HepG2 (cell line): ENCODE measurements around the gene COG5. TPM values are rescaled to one million over a fixed set of nuclear protein-coding genes. Genes with fewer than 3 reads are reported as not detected.

Source experiments
- ATAC-seq: fragments of 200-7000 bp; cut with Tn5 transposase; 3 replicates; pipeline ENCODE4 v1.9.1; 2020; ENCODE audit warnings: mild to moderate bottlenecking, moderate library complexity
- BruUV-seq: library from RNA; stranded (reverse); fragments of 400-500 nt; replicated peaks from 2 replicates; lab custom pipeline; 2021; lab: Mats Ljungman, UMichigan
- CTCF ChIA-PET: fragments of 300-600 bp; formaldehyde crosslinking; extraction: SDS; loops from one replicate; lab custom pipeline; 2021; ENCODE audit warnings: low total read pairs, inconsistent platforms, low intra/inter-chr PET ratio; lab: Yijun Ruan, JAX
- POLR2A ChIA-PET: fragments of 350-600 bp; sonication (Branson Sonifier 250); formaldehyde crosslinking; loops from one replicate; lab custom pipeline; 2020; ENCODE audit warnings: antibody characterized with exemption, inconsistent platforms; lab: Yijun Ruan, JAX
- DNase-seq: peaks from one replicate; pipeline ENCODE4 v3.0.0-alpha.2; 2015; ENCODE audit warnings: low spot score
- FAIRE-seq: peaks from 3 replicates; lab custom pipeline; 2011; peaks lifted over from hg19 to GRCh38; lab: Jason Lieb, UNC
- H2AFZ ChIP-seq: one replicate; pipeline ENCODE4 v1.6.1; 2011; ENCODE audit warnings: low read length, inconsistent platforms
- H3K27ac ChIP-seq: fragments of 300-600 bp; 3 replicates; pipeline ENCODE4 v1.8.0; 2011; ENCODE audit warnings: mixed run types, mild to moderate bottlenecking, mixed read lengths, low read length, inconsistent platforms; ENCODE audit not compliant: insufficient read depth; ENCODE audit errors: extremely low read length
- H3K27me3 ChIP-seq, 2 experiments: fragments of 200-600 bp in 1 of 2; 2 replicates in 1 of 2; 3 replicates in 1 of 2; pipeline versions ENCODE4 v1.6.0 to v1.8.0; 2011; ENCODE audit warnings: low read length in 2 of 2, mild to moderate bottlenecking in 2 of 2, moderate library complexity in 2 of 2, inconsistent platforms in 1 of 2; ENCODE audit not compliant: insufficient read depth in 2 of 2, control insufficient read depth in 1 of 2
- H3K36me3 ChIP-seq, 2 experiments: fragments of 200-600 bp in 1 of 2; replicated peaks in 1 of 2; 2 replicates in 1 of 2; 3 replicates in 1 of 2; pipeline versions ENCODE4 v1.5.1 to v1.8.0; 2011; ENCODE audit warnings: low read length in 2 of 2, inconsistent platforms in 1 of 2; ENCODE audit not compliant: insufficient read depth in 2 of 2, control insufficient read depth in 1 of 2
- H3K4me1 ChIP-seq: 2 replicates; pipeline ENCODE4 v1.5.1; 2012; ENCODE audit warnings: low read length, inconsistent platforms; ENCODE audit not compliant: insufficient read depth
- H3K4me2 ChIP-seq: 2 replicates; pipeline ENCODE4 v1.6.0; 2011; ENCODE audit warnings: low read depth, low read length, inconsistent platforms
- H3K4me3 ChIP-seq, 3 experiments: fragments of 200-600 bp in 1 of 3; sonication (generic), shearing (Covaris generic) in 1 of 3; replicated peaks in 1 of 3; 2 replicates each; pipeline ENCODE4 v1.5.1; 2011 to 2016; ENCODE audit warnings: low read length in 3 of 3, inconsistent platforms in 2 of 3, low read depth in 2 of 3, mild to moderate bottlenecking in 2 of 3, control low read depth in 1 of 3, mixed read lengths in 1 of 3; ENCODE audit not compliant: insufficient read depth in 1 of 3
- H3K79me2 ChIP-seq: one replicate; pipeline ENCODE4 v1.6.1; 2011; ENCODE audit warnings: low read length, inconsistent platforms; ENCODE audit not compliant: insufficient read depth
- H3K9ac ChIP-seq: 2 replicates; pipeline ENCODE4 v1.6.0; 2011; ENCODE audit warnings: mild to moderate bottlenecking, low read depth, low read length, inconsistent platforms; ENCODE audit not compliant: insufficient read depth
- H3K9me3 ChIP-seq: 2 replicates; pipeline ENCODE4 v1.5.1; 2012; ENCODE audit warnings: mild to moderate bottlenecking, low read length
- H4K20me1 ChIP-seq: 2 replicates; pipeline ENCODE4 v1.6.0; 2011; ENCODE audit warnings: inconsistent platforms, mild to moderate bottlenecking, low read length, moderate library complexity; ENCODE audit not compliant: insufficient read depth
- ADNP ChIP-seq: sonication (generic); formaldehyde crosslinking; IDR thresholded peaks from 2 replicates; pipeline ENCODE4 v1.4.0; 2020; ENCODE audit warnings: missing genetic modification reagents
- DNMT3B ChIP-seq: conservative IDR thresholded peaks from 2 replicates; pipeline ENCODE4 v1.6.1; 2016; ENCODE audit warnings: missing biosample characterization, control low read depth
- ETV6 ChIP-seq: sonication (generic); formaldehyde crosslinking; conservative IDR thresholded peaks from 2 replicates; pipeline ENCODE4 v1.4.0; 2020; ENCODE audit warnings: missing genetic modification reagents
- HMGA1 ChIP-seq: sonication (generic); formaldehyde crosslinking; conservative IDR thresholded peaks from 2 replicates; pipeline ENCODE4 v1.4.0; 2020; ENCODE audit warnings: missing genetic modification reagents
- MATR3 ChIP-seq: sonication (generic); formaldehyde crosslinking; IDR thresholded peaks from 2 replicates; pipeline ENCODE4 v1.4.0; 2020; ENCODE audit warnings: missing genetic modification reagents
- REST ChIP-seq, 2 experiments: IDR thresholded peaks; 2 replicates each; pipeline ENCODE4 v1.6.1; 2011 to 2012; ENCODE audit warnings: low read length in 2 of 2, borderline replicate concordance in 1 of 2, low read depth in 1 of 2, mild to moderate bottlenecking in 1 of 2, moderate library complexity in 1 of 2
- SKIL ChIP-seq: sonication (generic); formaldehyde crosslinking; IDR thresholded peaks from 2 replicates; pipeline ENCODE4 v1.8.0; 2022; ENCODE audit warnings: missing genetic modification reagents, mild to moderate bottlenecking, moderate library complexity, borderline replicate concordance
- STAG1 ChIP-seq: sonication (generic); formaldehyde crosslinking; IDR thresholded peaks from 2 replicates; pipeline ENCODE4 v1.4.0; 2020; ENCODE audit warnings: missing genetic modification reagents
- SYNCRIP ChIP-seq: fragments of 200-400 bp; formaldehyde crosslinking; IDR thresholded peaks from 2 replicates; pipeline ENCODE4 v1.6.1; 2018; ENCODE audit warnings: mild to moderate bottlenecking, low read depth, low read length; ENCODE audit not compliant: insufficient read depth
- TEAD3 ChIP-seq: optimal IDR thresholded peaks from 2 replicates; pipeline ENCODE3; 2016; ENCODE audit warnings: borderline replicate concordance
- ZFP41 ChIP-seq: sonication (generic); formaldehyde crosslinking; IDR thresholded peaks from 2 replicates; pipeline ENCODE4 v1.4.0; 2020; ENCODE audit warnings: mild to moderate bottlenecking, missing genetic modification reagents, borderline replicate concordance
- ZNF235 ChIP-seq: sonication (generic); formaldehyde crosslinking; IDR thresholded peaks from 2 replicates; pipeline ENCODE4 v1.8.1; 2023; ENCODE audit warnings: mild to moderate bottlenecking, missing genetic modification reagents, borderline replicate concordance
- ZNF281 ChIP-seq: sonication (generic); formaldehyde crosslinking; IDR thresholded peaks from 2 replicates; pipeline ENCODE4 v1.4.0; 2020; ENCODE audit warnings: missing genetic modification reagents, borderline replicate concordance
- ZNF30 ChIP-seq: sonication (generic); formaldehyde crosslinking; IDR thresholded peaks from 2 replicates; pipeline ENCODE4 v1.5.0; 2020; ENCODE audit warnings: mild to moderate bottlenecking, missing genetic modification reagents
- ZNF597 ChIP-seq: sonication (generic); formaldehyde crosslinking; IDR thresholded peaks from 2 replicates; pipeline ENCODE4 v1.5.0; 2020; ENCODE audit warnings: missing genetic modification reagents
- in situ Hi-C: cut with HindIII; loops from 2 replicates; pipeline ENCODE4 v1.10.0; 2017; ENCODE audit warnings: low pct_unique_long_range_greater_than_20kb; ENCODE audit not compliant: extremely low pct_ligation_motif_present
- intact Hi-C: fragments of 100-400 bp; cut with micrococcal nuclease; formaldehyde crosslinking; loops from one replicate; pipeline ENCODE4 v1.10.0; 2022; ENCODE audit not compliant: unreplicated experiment
- polyA plus RNA-seq, 8 experiments: library from polyadenylated mRNA; depleted of rRNA in 3 of 8; stranded (reverse) in 7 of 8; unstranded in 1 of 8; fragments of >200 nt; fragmentation: Illumina TruSeq in 4 of 8; extraction: Trizol in 4 of 8; gene quantifications; 2 replicates each; pipeline versions ENCODE4 v1.2.1 to v1.2.3, GENCODE V29; 2011 to 2016; ENCODE audit warnings: low read depth in 4 of 8, missing spikeins in 1 of 8, mixed read lengths in 1 of 8; ENCODE audit not compliant: insufficient read depth in 1 of 8
- total RNA-seq, 5 experiments: library from RNA; depleted of rRNA; stranded (reverse); fragments of >200 nt; fragmentation: Illumina TruSeq; extraction: Trizol; gene quantifications; 2 replicates each; pipeline ENCODE4 v1.2.3, GENCODE V29; 2016; ENCODE audit warnings: low read depth in 1 of 5

Gene COG5
- total and polyA plus RNA-seq, 2 of the 13 experiments (the other 11 are each of a cell fraction or from before 2014, with no cell fraction given), result 20.4 to 31.3 TPM

DNA sequence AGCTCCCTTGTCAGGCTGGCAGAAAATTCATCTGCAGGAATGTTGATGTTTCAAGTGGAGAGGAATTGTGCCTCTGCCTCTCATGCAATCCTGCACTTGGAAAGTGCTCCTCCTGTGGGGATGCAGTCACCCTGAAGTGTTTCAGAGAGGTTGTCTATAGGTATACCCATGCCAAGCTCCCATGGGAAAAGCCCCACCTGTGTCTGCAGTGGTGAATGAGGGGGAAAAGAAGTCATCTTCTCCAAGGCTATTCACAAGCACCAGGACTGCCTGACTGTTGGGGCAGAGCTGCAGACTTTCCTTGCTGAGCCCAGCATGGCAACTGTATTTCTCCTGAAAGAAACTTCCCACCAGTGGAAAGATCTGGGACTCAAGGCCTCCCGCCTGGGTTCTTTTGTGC, 58.4 kb downstream of the COG5 start (continued):
- TF ChIP-seq ZNF597 (no peak), DNMT3B (CRISPR knock-in tag) (no peak), ETV6 (CRISPR knock-in tag) (no peak), ZNF235 (CRISPR knock-in tag) (no peak), SYNCRIP (no peak), MATR3 (CRISPR knock-in tag) (no peak), SKIL (CRISPR knock-in tag) (no peak), ZFP41 (CRISPR knock-in tag) (no peak), TEAD3 (CRISPR knock-in tag) (no peak), ADNP (CRISPR knock-in tag) (no peak)

GRCh38 chr7:107503687-107504086, 60.0 kb downstream of the COG5 start:
- CTCF ChIA-PET, result no interaction called here
- intact Hi-C loops, result loop anchor here (5.0 kb wide), 1 partner anchor 356 kb away; no protein-coding TSS in a partner anchor
- TF ChIP-seq ZNF30 (no peak), STAG1 (CRISPR knock-in tag) (no peak), HMGA1 (CRISPR knock-in tag) (no peak), ZNF281 (CRISPR knock-in tag) (no peak), REST (IDR thresholded peaks at IDR 0.05; ENCODE audit: borderline replicate concordance in 1 of 2, low read depth in 1 of 2, low read length in 2 of 2) (no peak)

More at GRCh38 chr7:107503687-107504086, 60.0 kb downstream of the COG5 start:
- no peak overlapping the region for H3K27ac ChIP-seq
- no TSS peak for BruUV-seq
- peaks cover 0 to 3% of the 10 kb centered on the region in 2 experiments; a peak in 1 of 5 replicates for H3K36me3 ChIP-seq
- in situ Hi-C loops, result no loop called here
- H3K9me3 ChIP-seq, result no peaks in the 10 kb centered on the region
- no peak overlapping the region for H3K4me2 ChIP-seq
- no peak for DNase-seq
- peaks cover 2% of the 10 kb centered on the region for H3K79me2 ChIP-seq
- POLR2A ChIA-PET, result no interaction called here
- H2AFZ ChIP-seq, result no peak overlapping the region
- no peaks in the 10 kb centered on the region for H4K20me1 ChIP-seq
- no peak overlapping the region for H3K4me3 ChIP-seq
- H3K4me1 ChIP-seq, result peaks cover 9% of the 10 kb centered on the region
- FAIRE-seq, result no peak
- H3K27me3 ChIP-seq, result no peaks in the 10 kb centered on the region
- no peak overlapping the region for H3K9ac ChIP-seq
- no peak for ATAC-seq
